Choroid plexus epithelial cell (primary cell): ENCODE data around the gene USP32.

Experiments used
- DNase-seq: peaks from one replicate; pipeline ENCODE4 v3.0.0-alpha.2; 2010; ENCODE audit warnings: low read depth
- H3K4me3 ChIP-seq: 2 replicates; pipeline ENCODE4 v1.5.1; 2011; ENCODE audit warnings: low read depth, mild to moderate bottlenecking, control low read depth, low read length, moderate library complexity
- TF ChIP-seq, protein P1 (sequence below): conservative IDR thresholded peaks from 2 replicates; pipeline ENCODE4 v1.5.1; 2011; ENCODE audit warnings: low read depth, mild to moderate bottlenecking, control low read depth, inconsistent platforms, low read length, moderate library complexity

USP32 gene

DNA sequence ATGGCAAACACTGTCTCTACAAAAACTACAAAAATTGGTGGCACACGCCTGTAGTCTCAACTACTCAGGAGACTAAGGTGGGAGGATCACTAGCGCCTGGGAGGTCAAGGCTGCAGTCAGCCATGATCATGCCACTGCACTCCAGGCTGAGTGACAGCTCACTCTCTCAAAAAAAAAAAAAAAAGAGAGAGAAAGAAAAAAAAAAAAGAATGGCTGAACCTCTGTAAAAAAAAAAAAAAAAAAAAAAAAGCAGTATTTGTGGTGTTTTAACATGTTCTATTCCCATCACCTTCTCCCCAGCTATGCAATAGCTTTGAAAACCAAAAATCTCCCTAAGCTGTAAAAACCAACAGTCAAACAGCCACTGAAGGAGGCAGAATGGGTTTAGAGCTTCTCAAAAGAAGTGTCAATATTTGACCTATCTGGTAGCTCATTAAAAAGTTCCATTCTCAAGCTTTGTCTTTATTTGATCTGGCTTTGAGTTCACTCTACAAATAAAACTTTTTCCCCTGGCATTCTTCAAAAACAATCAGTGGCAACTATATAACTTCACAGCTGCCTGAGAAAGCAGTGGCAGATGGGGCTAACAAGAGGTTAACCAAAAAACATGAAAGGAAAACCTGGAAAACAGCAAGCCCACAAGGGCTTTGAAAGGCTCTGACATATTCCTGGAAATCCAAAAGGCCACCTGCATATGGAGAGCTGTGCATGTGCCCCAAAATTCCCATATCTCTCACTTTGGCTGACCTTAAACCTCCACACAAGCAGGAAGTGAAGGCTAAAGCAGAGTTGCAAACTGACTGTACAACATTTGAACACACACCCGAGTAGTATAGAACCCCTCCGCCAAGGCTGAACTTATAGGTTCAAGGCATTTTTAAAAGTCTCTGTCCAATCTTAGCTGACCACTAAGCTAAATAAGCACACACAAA, 36.0 kb downstream of the USP32 start:
- no peak for DNase-seq
- TF ChIP-seq, protein P1, sequence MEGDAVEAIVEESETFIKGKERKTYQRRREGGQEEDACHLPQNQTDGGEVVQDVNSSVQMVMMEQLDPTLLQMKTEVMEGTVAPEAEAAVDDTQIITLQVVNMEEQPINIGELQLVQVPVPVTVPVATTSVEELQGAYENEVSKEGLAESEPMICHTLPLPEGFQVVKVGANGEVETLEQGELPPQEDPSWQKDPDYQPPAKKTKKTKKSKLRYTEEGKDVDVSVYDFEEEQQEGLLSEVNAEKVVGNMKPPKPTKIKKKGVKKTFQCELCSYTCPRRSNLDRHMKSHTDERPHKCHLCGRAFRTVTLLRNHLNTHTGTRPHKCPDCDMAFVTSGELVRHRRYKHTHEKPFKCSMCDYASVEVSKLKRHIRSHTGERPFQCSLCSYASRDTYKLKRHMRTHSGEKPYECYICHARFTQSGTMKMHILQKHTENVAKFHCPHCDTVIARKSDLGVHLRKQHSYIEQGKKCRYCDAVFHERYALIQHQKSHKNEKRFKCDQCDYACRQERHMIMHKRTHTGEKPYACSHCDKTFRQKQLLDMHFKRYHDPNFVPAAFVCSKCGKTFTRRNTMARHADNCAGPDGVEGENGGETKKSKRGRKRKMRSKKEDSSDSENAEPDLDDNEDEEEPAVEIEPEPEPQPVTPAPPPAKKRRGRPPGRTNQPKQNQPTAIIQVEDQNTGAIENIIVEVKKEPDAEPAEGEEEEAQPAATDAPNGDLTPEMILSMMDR: no peak

GRCh38 chr17:60354223-60354622, 37.7 kb downstream of the USP32 start:
- no peak overlapping the region for H3K4me3 ChIP-seq
- DNase-seq: peak; percentile 91
- TF ChIP-seq, protein P1: no peak

More for the DNA sequence above, 36.0 kb downstream of the USP32 start:
- no peak overlapping the region for H3K4me3 ChIP-seq

DNA sequence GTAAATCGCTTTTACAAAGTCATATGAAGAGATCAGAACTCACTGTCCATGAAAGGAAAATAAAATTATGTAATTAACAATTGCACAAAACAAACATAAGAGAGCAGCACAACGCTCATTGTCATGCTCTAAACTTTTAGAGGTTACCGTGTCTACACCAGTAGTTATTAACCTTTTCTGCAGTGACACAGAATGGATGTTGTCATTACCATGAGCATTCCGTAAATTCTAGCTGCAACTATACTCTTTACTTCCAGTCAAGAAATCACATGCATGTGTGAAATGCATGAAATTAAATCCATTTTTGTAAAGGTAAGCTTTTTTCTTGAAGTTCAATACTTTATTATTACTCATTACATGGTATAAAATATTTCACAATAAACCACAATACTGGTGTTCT, 38.2 kb downstream of the USP32 start:
- DNase-seq: peak; percentile 26
- TF ChIP-seq, protein P1: no peak

DNA sequence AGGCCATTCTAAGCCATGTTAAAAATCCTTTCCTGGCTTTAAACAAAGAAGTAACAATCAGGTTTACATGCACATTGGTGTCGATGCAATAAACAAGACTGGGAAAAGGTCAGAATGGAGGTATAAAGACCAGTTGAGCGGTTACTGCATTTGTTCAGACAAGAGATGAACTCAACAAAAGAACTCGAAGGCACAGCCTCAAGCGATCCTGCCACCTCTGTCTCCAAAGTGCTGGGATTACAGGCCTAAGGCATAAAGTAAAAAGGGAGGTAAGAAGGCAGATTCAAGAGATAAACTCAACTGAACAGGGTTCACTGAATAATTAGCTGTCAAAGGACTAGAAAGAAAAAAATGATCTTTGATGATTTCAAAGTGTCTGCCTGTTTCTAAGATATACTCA, 39.4 kb downstream of the USP32 start:
- H3K4me3 ChIP-seq: no peak overlapping the region
- no peak for DNase-seq
- TF ChIP-seq, protein P1: no peak

More for the DNA sequence above, 38.2 kb downstream of the USP32 start:
- H3K4me3 ChIP-seq: no peak overlapping the region

DNA sequence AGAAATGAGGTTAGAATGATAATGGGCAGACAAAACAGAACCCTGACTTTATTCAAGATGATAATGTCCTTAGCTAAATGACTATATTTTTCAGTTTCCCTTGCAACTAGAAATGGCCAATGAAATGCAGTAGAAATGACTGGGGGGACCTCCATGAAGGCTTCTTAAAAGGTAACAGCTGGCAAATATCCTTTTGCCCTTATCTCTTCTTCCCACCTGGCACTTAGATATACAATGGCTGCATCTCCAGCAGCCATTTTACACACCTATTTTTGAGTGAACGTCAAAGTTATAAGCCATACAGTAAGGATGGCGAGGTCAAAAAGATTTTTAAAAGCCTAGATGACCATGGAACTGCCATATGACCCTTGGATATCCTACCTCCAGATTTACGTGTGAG, 39.9 kb downstream of the USP32 start:
- TF ChIP-seq, protein P1: no peak
- H3K4me3 ChIP-seq: no peak overlapping the region
- no peak for DNase-seq

GRCh38 chr17:60351012-60351695, 40.8 kb downstream of the USP32 start:
- TF ChIP-seq, protein P1: no peak

DNA sequence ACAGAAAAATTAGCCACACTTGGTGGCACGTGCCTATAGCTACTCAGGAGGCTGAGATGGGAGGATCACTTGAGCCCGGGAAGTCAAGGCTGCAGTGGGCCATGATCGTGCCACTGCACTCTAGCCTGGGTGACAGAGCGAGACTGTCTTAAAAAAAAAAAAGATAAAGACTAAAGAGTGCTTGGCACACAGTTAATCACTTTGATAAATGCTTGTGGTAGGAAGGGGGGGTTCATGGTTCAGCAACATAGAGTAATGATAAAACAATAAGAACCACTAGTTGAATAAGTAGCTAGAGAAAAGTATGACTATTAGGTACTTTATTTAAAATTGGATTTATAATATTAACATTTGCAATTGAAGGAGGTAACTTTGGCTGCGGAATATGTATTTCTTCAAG, 43.3 kb downstream of the USP32 start:
- H3K4me3 ChIP-seq: no peak overlapping the region
- TF ChIP-seq, protein P1: no peak
- DNase-seq: no peak

More at GRCh38 chr17:60351012-60351695, 40.8 kb downstream of the USP32 start:
- DNase-seq: no peak
- no peak overlapping the region for H3K4me3 ChIP-seq
